ENCODE measurements around the gene ARHGAP44.

ARHGAP44 gene

GRCh38 chr17:13038931-13039665 lies 249.8 kb downstream of the ARHGAP44 start:
- DNase-seq (no peak), ATAC-seq (ENCODE audit: insufficient read depth, low read depth) (no peak)
- Histone ChIP-seq H3K36me3 (ENCODE audit: insufficient read depth, low read length) (no peaks in the 10 kb centered on the region), H3K27ac (ENCODE audit: low read length) (no peak overlapping the region), H3K27me3 (ENCODE audit: insufficient read depth, low read length, poor library complexity) (peaks cover 3% of the 10 kb centered on the region), H2AFZ (ENCODE audit: low read depth, low read length) (no peak overlapping the region), H4K20me1 (ENCODE audit: insufficient read depth, low read length) (no peaks in the 10 kb centered on the region), H3K79me2 (ENCODE audit: insufficient read depth, low read length) (no peaks in the 10 kb centered on the region), H3K9ac (ENCODE audit: low read depth, low read length) (no peak overlapping the region), H3K4me3 (ENCODE audit: low read depth in 1 of 2, low read length in 2 of 2) (no peak overlapping the region), H3K4me2 (ENCODE audit: insufficient read depth, low read length) (no peak overlapping the region), H3K9me3 (ENCODE audit: insufficient read depth, low read length, severe bottlenecking) (no peaks in the 10 kb centered on the region), H3K4me1 (ENCODE audit: insufficient read depth, low read length) (no peaks in the 10 kb centered on the region)
- TF ChIP-seq, protein P1, sequence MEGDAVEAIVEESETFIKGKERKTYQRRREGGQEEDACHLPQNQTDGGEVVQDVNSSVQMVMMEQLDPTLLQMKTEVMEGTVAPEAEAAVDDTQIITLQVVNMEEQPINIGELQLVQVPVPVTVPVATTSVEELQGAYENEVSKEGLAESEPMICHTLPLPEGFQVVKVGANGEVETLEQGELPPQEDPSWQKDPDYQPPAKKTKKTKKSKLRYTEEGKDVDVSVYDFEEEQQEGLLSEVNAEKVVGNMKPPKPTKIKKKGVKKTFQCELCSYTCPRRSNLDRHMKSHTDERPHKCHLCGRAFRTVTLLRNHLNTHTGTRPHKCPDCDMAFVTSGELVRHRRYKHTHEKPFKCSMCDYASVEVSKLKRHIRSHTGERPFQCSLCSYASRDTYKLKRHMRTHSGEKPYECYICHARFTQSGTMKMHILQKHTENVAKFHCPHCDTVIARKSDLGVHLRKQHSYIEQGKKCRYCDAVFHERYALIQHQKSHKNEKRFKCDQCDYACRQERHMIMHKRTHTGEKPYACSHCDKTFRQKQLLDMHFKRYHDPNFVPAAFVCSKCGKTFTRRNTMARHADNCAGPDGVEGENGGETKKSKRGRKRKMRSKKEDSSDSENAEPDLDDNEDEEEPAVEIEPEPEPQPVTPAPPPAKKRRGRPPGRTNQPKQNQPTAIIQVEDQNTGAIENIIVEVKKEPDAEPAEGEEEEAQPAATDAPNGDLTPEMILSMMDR (IDR thresholded peaks at IDR 0.05; ENCODE audit: borderline replicate concordance, extremely low read depth, low read length, poor library complexity, severe bottlenecking) = no peak
- no peak for TF ChIP-seq EZH2 (IDR thresholded peaks at IDR 0.05; ENCODE audit: borderline replicate concordance, low read depth, low read length, severe bottlenecking)
